CMK (cell line): ENCODE measurements around the gene FOXD4L6.
"Not testable (repeated sequence)": the region's sequence is repeated elsewhere in the genome, so short reads cannot be mapped to it uniquely, and the experiment has no call there.

Source experiments
- DNase-seq: peaks from one replicate; pipeline ENCODE4 v3.0.0-alpha.2; 2010; ENCODE audit warnings: low read depth

The FOXD4L6 gene

GRCh38 chr9:41098759-41099158 is 29.7 kb downstream of the FOXD4L6 start:
- not testable (repeated sequence) for DNase-seq

GRCh38 chr9:41095060-41095459 is 33.4 kb downstream of the FOXD4L6 start:
- DNase-seq = not testable (repeated sequence)

- DNase-seq = not testable (repeated sequence)
Measured at GRCh38 chr9:41094010-41094773, 34.3 kb downstream of the FOXD4L6 start.

- not testable (repeated sequence) for DNase-seq
Measured at GRCh38 chr9:41090922-41091321, 37.6 kb downstream of the FOXD4L6 start.

GRCh38 chr9:41090386-41090785 is 38.1 kb downstream of the FOXD4L6 start:
- DNase-seq = not testable (repeated sequence)

- not testable (repeated sequence) for DNase-seq
Measured at GRCh38 chr9:41088450-41089059, 39.9 kb downstream of the FOXD4L6 start.

- not testable (repeated sequence) for DNase-seq
Measured at GRCh38 chr9:41087929-41088328, 40.6 kb downstream of the FOXD4L6 start.

GRCh38 chr9:41087157-41087780 is 41.2 kb downstream of the FOXD4L6 start:
- not testable (repeated sequence) for DNase-seq

GRCh38 chr9:41086685-41087084 is 41.8 kb downstream of the FOXD4L6 start:
- DNase-seq = not testable (repeated sequence)

GRCh38 chr9:41086215-41086614 is 42.3 kb downstream of the FOXD4L6 start:
- DNase-seq = not testable (repeated sequence)

- not testable (repeated sequence) for DNase-seq
Measured at GRCh38 chr9:41082358-41082757, 46.1 kb downstream of the FOXD4L6 start.

GRCh38 chr9:41079464-41079863 is 49.0 kb downstream of the FOXD4L6 start:
- DNase-seq = not testable (repeated sequence)

- DNase-seq = not testable (repeated sequence)
Measured at GRCh38 chr9:41077586-41077985, 50.9 kb downstream of the FOXD4L6 start.
